GM21360 (cell line): ENCODE results near the gene RAB20.
"Not testable (repeated sequence)": the region's sequence is repeated elsewhere in the genome, so short reads cannot be mapped to it uniquely, and the experiment has no call there.

Experiments used
- ATAC-seq: cut with Tn5 transposase; IDR thresholded peaks from one replicate; pipeline ENCODE4 v1.9.1; 2021; ENCODE audit warnings: mild to moderate bottlenecking, moderate library complexity; ENCODE audit not compliant: unreplicated experiment

RAB20 gene

DNA sequence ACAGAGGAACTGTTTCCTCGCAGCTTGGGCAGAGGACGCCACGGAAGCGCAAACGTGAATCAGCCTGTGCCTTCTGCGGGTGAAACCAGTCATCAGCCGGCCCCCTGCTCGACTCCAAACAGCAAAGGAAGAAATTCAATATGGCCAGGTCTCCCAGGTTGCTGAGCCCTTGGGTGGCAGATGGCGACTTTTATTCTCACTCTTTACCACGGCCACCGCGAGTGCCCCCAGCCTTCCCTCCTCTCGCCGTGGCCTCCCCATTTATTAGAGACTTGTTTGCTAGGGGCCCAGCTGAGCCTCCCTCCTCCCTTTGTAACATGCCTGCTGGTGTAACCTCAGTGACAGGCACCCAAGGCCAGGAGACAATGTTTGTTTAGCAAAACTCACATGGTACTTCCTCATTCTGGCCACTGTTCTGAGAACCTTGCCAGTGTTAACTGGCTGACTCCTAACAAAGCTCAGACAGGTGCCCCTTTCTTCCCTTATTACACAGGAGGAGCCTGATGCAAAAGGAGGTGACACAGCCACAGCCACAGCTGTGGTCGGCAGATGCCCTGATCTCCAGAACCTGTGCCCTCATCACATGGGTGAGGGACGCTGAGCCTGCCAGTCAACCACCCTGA lies 5.8 kb downstream of the RAB20 start:
- no peak for ATAC-seq

GRCh38 chr13:110554946-110555345 lies 6.6 kb downstream of the RAB20 start:
- ATAC-seq, result no peak

DNA sequence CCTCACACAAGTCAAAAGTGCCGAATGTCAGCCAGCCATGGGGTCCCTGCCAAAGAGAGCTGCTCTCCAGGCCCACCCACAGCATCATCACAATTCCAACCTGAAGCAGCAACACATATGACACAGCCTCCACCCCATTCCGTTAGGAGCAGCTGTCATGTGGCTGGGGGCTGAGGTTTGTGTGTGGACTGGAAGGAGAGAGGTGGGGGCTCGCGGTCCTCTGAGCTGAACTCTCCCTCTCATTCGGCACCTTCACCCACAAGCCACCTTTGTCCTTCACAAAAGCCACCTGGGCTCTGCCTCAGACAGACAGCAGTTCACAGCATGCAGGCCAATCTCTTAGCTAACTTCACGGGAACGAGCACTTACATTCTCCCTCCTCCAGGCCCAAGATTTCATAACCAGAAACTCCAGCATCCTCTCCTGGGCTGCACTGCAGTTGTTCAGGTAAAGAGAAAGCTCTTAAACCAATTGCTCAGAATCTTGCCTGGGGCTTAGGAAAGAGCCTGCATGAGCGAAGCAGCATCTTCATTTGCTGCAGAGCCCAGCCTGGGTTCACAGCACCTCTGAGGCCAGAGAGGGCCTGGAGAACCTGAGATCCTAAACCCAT lies 7.2 kb downstream of the RAB20 start:
- ATAC-seq, result no peak

DNA sequence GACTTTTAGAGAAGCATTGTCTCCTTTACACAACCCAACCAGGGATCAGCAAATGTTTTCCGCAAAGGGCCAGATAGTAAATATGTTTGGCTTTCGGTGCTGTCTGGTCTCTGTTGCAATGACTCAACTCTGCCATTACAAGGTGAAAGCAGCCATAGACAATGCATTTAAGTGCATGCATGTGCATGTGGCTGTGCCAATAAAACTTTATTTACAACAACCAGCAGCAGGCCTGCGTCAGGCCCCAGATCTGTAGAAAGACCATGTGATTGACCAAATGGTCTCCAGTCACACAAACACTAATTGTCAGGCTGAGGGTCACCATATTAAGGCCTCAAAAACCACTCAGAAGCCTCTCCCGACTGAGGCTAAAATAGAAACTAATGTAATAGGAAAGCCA lies 8.1 kb downstream of the RAB20 start:
- no peak for ATAC-seq

GRCh38 chr13:110552767-110553166 lies 8.8 kb downstream of the RAB20 start:
- no peak for ATAC-seq

- ATAC-seq, result no peak
These were observed 10.2 kb downstream of the RAB20 start for GRCh38 chr13:110551284-110551683.

DNA sequence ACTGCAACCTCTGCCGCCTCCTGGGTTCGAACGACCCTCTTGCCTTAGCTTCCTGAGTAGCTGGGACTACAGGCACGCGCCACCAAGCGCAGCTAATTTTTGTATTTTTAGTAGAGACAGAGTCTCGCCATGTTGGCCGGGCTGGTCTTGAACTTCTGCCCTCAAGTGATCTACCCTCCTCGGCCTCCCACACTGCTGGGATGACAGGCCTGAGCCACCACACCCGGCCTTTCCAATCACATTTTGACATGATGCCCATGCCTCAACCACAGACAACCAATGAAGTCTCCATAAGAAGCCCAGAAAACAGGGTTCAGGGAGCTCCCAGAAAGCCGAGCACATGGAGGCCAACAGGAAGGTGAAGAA lies 11.7 kb downstream of the RAB20 start:
- ATAC-seq, result no peak

- ATAC-seq, result no peak
These were observed 12.4 kb downstream of the RAB20 start for GRCh38 chr13:110548891-110549794.

GRCh38 chr13:110546926-110547325 lies 14.6 kb downstream of the RAB20 start:
- ATAC-seq, result no peak

DNA sequence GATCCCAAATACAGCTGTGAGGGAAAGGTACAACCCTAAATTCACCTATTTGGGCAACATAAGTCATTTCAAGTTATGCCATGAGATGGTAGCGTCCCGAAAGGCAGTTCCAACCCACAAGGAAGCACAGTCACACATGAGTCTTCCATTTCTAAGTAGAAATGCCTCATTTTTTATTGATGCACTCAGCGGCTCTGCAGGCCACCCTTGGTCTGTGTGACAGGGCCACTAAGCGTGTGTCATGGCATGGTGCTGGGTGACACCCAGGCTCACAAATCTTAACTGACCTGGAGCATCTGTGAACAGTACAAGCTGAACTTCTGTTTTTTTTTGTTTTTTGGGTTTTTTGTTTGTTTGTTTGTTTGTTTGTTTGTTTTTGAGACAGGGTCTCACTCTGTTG lies 15.1 kb downstream of the RAB20 start:
- ATAC-seq, result no peak

DNA sequence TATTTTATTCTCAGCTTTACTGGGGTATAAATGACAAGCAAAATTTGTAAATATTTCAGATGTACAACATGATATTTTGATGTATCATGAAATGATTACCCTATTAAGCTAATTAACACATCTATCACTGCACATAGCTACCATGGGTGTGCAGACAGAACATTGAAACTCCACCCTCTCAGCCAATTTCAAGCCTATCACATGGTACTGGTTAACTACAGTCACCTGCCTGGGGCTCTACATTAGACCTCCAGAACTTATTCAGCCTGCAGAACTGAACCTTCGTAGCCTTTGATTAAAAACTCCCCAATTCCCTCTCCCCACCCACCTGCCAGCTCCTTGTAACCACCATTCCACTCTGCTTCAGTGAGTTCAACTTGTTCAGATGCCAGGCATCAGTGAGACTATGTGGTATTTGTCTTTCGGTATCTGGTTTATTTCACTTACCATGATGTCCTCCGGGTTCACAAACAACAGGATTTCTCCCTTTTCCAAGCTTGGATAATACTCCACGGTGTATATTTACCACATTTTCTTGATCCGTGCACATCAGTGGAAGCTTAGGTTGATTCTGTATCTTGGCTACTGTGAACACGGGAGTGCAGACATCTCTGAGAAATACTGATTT lies 19.2 kb downstream of the RAB20 start:
- ATAC-seq, result no peak

GRCh38 chr13:110541526-110541920 lies 20.0 kb downstream of the RAB20 start:
- ATAC-seq, result no peak

DNA sequence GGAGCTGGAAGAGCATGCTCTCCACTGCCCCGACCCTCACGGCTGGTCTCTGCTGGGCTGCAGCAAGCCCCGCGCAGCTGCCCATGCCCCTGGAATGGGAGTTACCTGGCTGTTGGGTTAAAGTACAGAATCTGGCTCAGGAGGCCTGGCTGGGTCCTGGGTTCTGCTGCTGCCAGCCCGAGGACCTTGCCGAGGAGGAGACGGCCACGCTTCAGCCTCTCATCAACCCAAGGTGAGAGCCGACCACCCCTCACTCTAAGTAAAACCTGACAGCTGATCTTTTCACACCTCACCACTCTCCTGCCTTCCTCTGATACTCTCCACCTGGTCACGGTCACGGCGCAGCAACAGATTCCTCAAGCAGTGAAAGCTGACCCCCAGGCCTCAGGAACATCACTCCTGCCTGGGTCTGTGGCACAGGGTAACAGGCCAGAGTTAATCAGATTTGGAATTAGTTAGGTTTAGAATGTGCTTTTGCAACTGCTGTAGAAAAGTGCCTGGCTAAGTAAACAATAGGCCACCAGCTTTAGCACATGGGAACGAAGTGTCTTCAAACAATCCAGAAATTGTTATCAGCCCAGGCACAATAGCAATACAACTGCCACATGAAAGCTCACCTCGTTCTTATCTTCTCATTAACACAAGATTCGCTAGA lies 20.5 kb downstream of the RAB20 start:
- ATAC-seq, result no peak

GRCh38 chr13:110539894-110540293 lies 21.6 kb downstream of the RAB20 start:
- no peak for ATAC-seq

DNA sequence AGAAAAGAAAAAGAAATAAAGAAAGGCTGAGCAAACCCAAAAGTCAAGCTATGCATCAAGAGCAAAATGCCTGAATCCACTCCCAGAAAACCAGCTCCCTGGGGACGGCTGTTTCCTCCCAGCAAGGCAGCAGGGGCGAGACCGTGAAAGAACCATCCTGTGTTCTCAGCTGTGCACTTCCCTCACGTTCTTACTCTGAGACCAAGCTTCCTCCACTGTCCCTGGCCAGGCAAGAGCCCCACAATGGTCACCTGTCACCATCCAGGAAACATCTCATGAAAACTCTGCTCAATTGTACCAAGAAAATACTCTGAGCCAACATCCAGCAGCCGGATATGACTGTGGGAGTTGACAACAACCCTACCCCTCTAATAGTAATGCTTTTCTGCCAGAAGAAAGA lies 22.9 kb downstream of the RAB20 start:
- no peak for ATAC-seq

DNA sequence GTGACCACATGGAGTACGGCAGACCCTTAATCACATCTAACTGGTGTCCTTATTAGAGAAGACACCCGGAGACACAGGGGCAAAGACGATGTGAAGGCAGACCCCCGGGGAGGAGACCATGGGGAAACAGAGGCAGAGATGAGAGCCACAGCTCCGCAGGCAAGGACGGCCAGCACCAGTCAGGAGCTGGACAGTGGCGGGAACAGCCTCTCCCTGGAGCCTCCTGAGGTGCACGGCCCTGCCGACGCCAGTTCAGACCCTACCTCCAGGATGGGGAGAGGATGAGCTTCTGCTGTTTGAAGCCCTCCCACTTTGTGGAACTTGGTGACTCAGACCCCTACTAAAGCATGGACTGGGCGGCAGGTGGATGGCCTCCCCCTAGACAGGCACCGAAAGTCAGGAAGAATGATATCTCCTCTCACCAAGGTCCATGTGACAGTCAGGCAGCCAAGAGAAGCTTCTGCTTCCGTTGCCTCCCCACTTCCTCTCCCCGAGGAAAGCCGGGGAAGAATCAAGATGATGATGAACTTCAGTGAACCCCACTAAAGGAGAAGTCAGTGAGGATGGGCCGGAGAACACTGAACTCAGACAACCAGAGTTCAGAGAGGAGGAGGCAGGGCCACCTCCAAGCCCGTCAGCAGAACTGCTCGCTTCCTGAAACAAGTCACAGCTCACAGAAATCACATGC lies 25.4 kb downstream of the RAB20 start:
- ATAC-seq, result no peak

DNA sequence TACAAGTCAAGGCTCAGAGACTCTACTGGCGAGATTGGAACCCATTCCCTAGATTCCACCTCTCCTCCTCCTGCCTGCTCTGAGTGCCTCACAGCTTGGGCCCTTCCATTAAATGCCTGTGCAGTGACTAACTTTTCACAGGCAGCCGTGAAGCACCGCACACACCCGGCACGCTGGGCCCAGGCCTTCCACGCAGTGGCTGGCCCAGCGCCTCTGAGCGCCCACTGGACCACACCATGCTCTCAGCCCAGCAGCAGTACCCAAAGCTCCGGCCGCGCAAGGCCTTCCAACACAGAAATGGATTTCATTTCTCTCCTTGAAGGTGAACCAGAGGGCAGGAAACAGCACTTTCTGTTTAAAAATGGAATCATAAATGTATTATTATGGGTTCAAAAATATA lies 26.0 kb downstream of the RAB20 start:
- ATAC-seq, result no peak

- no peak for ATAC-seq
These were observed 27.5 kb downstream of the RAB20 start for GRCh38 chr13:110533771-110534670.

- not testable (repeated sequence) for ATAC-seq
These were observed 29.3 kb downstream of the RAB20 start for GRCh38 chr13:110532258-110532657.
